AG08395 (cell line): ENCODE data around the gene POP4.
"Not testable (repeated sequence)": the region's sequence is repeated elsewhere in the genome, so short reads cannot be mapped to it uniquely, and the experiment has no call there.

ENCODE experiments used
- DNase-seq: peaks from one replicate; pipeline ENCODE4 v3.0.0; 2012; ENCODE audit warnings: mixed read lengths, low spot score

The POP4 gene

GRCh38 chr19:29610574-29611271, 4.6 kb downstream of the POP4 start:
- peak; percentile 92 for DNase-seq

DNA sequence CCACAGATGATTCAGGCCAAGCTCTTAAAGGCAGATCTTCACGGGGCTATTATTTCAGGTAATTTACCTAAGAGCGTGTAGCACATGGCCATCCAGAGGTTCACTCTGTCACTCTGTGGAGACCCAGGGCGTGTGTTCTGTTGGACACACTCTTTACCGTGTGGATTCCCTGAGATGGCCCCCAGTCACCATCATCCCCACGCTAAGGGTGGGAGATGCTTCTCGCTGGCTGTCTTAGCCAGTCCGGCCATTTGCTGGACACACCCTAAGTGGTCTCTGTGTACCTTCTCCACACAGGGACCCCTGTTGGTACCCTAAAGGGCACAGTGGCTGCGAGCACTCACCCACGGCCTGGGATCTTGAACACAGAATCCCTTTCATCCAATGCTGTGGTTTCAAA, 6.0 kb downstream of the POP4 start:
- no peak for DNase-seq

GRCh38 chr19:29612801-29613595, 6.9 kb downstream of the POP4 start:
- DNase-seq: no peak

DNA sequence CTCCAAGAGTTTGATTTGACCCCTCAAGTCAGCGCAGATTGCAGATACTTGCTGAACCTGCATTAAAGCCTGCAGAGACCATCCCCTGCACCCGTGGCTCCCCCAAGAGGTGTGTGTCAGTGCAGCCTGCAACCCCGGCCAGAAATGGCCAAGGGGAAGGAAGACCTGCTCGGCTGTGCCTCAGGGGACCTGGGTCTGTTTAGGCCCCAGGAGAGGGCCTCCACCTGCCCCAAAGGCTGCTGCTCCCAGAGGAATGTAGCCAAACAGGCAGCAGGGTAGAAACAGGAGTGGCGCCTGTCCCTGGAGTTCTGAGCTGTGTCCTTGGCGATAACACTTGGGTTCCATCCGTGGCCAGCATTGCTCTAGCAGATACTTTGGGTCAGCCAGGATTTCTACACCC, 8.0 kb downstream of the POP4 start:
- no peak for DNase-seq

DNA sequence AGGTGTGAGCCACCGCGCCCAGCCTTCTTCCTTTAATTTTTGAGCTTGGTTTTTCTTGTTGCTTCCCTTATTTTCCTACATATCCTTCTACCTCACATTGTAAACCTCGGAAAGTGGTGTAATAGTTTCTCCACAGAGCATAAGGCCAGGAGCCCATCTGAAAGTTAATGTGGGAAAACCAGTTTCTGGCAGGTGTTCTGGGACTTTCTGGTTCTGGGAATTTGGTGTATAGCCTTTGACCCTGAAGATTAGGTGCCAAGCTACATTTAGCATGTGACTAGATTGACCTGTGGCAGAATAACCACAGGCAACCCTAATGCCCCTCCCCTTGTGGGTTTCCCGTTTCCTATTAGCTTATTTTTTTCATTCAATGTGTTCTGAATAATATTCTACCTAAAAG, 8.7 kb downstream of the POP4 start:
- no peak for DNase-seq

- DNase-seq: no peak
These were observed 9.9 kb downstream of the POP4 start for GRCh38 chr19:29615891-29616425.

DNA sequence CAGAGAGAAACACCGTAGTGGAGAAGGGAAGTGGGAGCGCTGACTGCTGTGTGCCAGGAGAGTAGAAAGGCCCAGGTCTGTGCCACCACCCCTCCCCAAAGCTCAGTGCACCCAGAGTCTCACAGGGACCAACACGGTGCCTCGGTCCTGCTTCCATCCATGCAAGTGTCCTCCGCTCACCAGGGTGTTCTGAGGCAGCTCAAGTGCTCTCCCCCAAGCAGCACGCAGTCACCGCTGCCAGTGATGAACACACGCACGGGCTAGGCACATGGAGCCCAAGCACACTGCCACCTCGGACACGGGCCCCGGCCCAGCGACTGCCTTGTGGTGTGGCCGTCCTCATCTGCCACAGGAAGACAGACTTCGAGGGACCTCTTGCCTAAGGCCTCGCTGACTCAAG, 10.5 kb downstream of the POP4 start:
- no peak for DNase-seq

DNA sequence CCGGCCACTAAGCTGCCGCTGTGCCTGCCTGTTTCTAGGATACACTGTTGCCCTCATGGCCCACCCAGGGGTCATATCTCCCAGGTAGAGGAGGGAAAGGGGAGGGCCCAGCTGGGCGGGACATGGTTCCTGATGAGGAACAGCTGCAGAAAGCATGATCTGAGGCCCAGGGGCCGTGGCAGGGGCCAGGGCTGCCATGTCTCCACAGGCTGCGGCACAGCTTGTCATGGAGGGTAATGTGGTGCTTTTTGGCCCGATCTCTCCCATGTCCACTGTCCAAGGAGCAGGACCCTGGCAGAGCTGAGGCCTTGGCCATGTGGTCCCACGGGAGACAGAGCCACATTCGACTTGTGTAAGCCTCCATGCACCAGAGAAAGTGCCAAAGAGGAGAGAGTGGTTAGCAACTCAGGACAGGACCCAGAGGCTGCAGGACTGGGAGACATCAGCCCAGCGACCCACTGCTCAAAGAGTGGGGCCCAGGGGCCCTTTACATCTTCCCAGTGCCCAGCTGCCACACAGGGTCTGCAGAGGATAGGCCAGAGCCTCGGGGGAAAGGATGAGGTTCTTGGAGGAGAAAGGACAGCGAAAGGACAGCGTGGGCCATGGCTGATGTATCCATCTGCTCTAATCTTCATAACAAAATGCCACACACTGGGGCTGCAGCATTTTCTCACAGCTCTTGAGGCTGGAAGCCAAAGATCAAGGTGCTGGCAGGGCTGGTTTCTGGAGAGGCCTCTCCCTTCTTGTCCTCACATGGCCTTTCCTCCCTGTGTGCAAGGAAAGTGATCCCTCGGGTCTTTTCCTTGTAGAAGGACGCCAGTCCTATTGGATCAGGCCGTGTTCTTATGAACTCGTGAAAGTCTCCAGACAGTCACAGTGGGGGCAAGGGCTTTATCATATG, 11.5 kb downstream of the POP4 start:
- no peak for DNase-seq

- DNase-seq: no peak
These were observed 12.4 kb downstream of the POP4 start for GRCh38 chr19:29618434-29618833.

- DNase-seq: no peak
These were observed 12.8 kb downstream of the POP4 start for GRCh38 chr19:29618871-29619270.

DNA sequence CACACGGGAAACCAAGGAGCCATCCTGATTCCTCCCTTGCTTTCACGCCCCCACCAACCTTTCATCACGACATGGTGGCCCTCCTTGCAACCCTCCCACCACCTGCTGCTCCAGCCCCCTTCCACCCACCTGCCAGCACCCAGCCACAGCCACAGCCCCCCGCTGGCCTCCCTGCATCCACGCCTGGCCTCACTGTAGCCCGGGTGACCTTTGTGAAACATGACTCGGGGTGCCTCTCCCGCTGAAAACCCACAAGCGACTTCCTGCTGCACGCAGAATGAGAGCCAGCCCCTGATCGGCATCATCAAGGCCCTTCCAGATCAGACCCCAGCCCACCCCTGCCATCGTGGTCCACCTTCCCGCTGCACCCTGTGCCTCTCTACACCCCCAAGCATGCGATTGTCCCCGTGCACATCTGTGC, 14.9 kb downstream of the POP4 start:
- no peak for DNase-seq

- DNase-seq: peak; percentile 42
These were observed 16.3 kb downstream of the POP4 start for GRCh38 chr19:29622166-29623070.

DNA sequence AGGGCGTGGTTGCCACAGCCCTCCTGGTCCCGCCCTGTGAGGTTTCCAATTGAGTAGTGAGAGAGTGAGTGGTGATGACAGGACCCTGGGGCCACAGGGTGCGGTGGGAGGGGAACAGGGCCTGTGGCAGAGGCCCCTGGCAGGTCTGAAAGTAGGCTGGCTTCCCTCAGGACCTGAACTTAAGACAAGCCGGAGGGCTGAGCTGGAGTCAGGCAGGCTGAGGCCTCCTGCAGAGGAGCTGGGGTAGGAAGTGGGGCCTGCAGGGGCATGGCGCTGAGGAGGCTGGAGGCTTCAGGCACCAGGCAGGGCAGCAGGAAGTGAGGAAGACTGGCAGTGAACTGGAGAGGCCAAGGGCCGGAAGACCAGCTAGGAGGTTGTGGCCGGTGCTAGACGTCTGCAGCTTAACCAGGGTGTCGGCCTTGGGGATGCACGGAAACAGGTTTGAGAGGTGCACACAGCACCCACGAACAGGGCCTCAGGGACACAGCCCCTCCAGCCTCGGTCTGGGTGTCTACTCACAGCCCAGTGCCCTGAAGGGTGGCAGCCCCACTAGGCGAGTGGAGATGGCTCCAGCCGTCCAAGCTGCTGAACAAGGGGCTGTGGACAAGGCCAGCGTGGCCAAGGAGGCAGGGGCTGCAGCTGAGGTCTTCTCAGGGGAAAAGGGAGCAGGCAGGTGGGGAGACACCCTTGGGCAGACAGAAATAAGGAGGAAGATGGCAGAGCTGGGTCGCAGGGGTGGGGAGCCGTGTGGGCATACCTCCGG, 17.8 kb downstream of the POP4 start:
- no peak for DNase-seq

GRCh38 chr19:29624489-29625185, 18.6 kb downstream of the POP4 start:
- DNase-seq: no peak

GRCh38 chr19:29625186-29625651, 19.1 kb downstream of the POP4 start:
- DNase-seq: no peak

DNA sequence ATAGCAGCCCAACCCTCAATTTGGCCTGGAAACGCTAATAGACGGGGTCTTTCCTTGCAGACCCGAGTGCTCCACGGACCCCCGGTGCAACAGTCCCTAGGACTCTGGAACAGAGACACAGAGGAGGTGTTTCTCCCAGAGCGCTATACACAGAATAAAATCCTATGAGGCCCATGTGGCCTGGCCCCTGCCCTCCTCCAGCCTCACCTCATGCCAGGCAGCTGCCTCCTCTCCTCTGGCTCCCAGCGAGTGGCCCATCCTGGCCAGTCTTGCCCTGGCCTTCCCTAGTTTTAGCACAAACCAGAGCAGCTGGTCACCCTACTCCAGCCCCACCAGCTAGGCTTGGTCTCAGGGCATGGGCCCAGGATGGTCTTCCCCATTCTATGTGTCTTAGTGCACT, 20.3 kb downstream of the POP4 start:
- no peak for DNase-seq

DNA sequence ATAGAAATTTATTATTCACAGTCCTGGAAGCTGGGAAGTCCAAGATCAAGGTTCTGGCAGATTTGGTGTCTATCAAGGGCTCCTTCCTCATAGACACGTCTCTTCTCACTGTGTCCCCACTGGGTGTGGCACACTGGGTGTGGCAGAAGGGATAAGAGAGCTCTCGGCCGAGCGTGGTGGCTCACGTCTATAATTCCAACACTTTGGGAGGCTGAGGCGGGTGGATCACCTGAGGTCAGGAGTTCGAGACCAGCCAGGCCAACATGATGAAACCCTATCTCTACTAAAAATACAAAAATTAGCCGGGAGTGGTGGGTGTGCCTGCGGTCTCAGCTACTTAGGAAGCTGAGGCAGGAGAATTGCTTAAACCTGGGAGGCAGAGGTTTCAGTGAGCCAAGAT, 20.7 kb downstream of the POP4 start:
- not testable (repeated sequence) for DNase-seq

DNA sequence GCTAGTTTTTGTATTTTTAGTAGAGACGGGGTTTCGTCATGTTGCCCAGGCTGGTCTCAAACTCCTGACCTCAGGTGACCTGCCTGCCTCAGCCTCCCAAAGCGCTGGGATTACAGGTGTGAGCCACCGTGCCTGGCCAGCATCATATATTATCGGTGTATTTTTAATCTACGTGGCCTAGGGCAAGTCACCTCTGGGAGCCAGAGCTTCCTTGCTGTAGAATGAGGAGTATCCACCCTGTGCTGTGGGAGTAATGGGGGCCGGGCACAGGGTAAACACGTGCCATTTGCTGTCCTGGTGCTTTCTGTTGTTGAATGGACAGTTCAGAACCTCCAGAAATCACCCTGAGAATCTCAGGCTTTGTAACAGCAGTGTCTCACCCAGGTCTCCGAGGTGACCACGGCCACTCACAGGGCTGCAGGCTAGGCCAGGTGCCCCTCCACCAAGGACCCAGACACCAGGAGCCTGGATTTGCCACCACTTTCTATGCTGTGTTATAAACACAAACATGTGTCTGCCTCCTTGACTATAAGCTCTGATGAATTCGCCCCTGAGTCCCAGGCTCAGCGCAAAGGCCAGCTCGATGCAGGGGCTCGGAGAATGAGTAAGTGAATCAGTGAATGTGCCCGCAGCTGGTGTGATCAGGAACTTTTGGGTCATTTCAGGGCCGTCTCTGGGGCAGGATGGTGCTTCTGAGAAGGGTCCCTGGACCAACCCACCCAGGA, 22.7 kb downstream of the POP4 start:
- DNase-seq: no peak
